GM18517 (cell line): ENCODE data around the gene GLIS1.

ENCODE experiments used
- ATAC-seq: cut with Tn5 transposase; IDR thresholded peaks from one replicate; pipeline ENCODE4 v1.9.1; 2021; ENCODE audit warnings: mild to moderate bottlenecking, moderate library complexity; ENCODE audit not compliant: unreplicated experiment

GLIS1 gene

GRCh38 chr1:53719469-53719868 lies 19.5 kb downstream of the GLIS1 start:
- no peak for ATAC-seq

GRCh38 chr1:53718443-53718842 lies 20.5 kb downstream of the GLIS1 start:
- ATAC-seq: no peak

- ATAC-seq: no peak
Measured at GRCh38 chr1:53717025-53717804, 21.7 kb downstream of the GLIS1 start.

GRCh38 chr1:53716150-53716549 lies 22.8 kb downstream of the GLIS1 start:
- no peak for ATAC-seq

- no peak for ATAC-seq
Measured at GRCh38 chr1:53715478-53715877, 23.5 kb downstream of the GLIS1 start.

- no peak for ATAC-seq
Measured at GRCh38 chr1:53712276-53712675, 26.7 kb downstream of the GLIS1 start.

- ATAC-seq: no peak
Measured at GRCh38 chr1:53710584-53710983, 28.4 kb downstream of the GLIS1 start.

- no peak for ATAC-seq
Measured at GRCh38 chr1:53708687-53709086, 30.3 kb downstream of the GLIS1 start.

- ATAC-seq: no peak
Measured at GRCh38 chr1:53706356-53706755, 32.6 kb downstream of the GLIS1 start.

GRCh38 chr1:53705446-53706096 lies 33.4 kb downstream of the GLIS1 start:
- ATAC-seq: no peak

GRCh38 chr1:53704804-53705445 lies 34.0 kb downstream of the GLIS1 start:
- no peak for ATAC-seq

- no peak for ATAC-seq
Measured at GRCh38 chr1:53704304-53704703, 34.7 kb downstream of the GLIS1 start.

- no peak for ATAC-seq
Measured at GRCh38 chr1:53703174-53703573, 35.8 kb downstream of the GLIS1 start.

GRCh38 chr1:53702341-53702740 lies 36.6 kb downstream of the GLIS1 start:
- ATAC-seq: no peak

GRCh38 chr1:53700776-53701175 lies 38.2 kb downstream of the GLIS1 start:
- no peak for ATAC-seq

- ATAC-seq: no peak
Measured at GRCh38 chr1:53699981-53700380, 39.0 kb downstream of the GLIS1 start.

GRCh38 chr1:53698384-53698980 lies 40.5 kb downstream of the GLIS1 start:
- ATAC-seq: no peak

GRCh38 chr1:53697721-53698383 lies 41.1 kb downstream of the GLIS1 start:
- ATAC-seq: no peak

- no peak for ATAC-seq
Measured at GRCh38 chr1:53696990-53697389, 42.0 kb downstream of the GLIS1 start.

GRCh38 chr1:53696571-53696970 lies 42.4 kb downstream of the GLIS1 start:
- ATAC-seq: no peak

- no peak for ATAC-seq
Measured at GRCh38 chr1:53696051-53696450, 42.9 kb downstream of the GLIS1 start.
